GM10266 (cell line): Measurements from ENCODE around the gene KCTD2.

Source experiments
- DNase-seq: peaks from one replicate; pipeline ENCODE4 v3.0.0; 2012; ENCODE audit errors: extremely low spot score
- TF ChIP-seq, protein P1 (sequence below): IDR thresholded peaks from 2 replicates; pipeline ENCODE4 v1.5.1; 2012; ENCODE audit warnings: mild to moderate bottlenecking, low read depth; ENCODE audit not compliant: control insufficient read depth, insufficient read depth; ENCODE audit errors: missing control alignments

KCTD2 gene

DNA sequence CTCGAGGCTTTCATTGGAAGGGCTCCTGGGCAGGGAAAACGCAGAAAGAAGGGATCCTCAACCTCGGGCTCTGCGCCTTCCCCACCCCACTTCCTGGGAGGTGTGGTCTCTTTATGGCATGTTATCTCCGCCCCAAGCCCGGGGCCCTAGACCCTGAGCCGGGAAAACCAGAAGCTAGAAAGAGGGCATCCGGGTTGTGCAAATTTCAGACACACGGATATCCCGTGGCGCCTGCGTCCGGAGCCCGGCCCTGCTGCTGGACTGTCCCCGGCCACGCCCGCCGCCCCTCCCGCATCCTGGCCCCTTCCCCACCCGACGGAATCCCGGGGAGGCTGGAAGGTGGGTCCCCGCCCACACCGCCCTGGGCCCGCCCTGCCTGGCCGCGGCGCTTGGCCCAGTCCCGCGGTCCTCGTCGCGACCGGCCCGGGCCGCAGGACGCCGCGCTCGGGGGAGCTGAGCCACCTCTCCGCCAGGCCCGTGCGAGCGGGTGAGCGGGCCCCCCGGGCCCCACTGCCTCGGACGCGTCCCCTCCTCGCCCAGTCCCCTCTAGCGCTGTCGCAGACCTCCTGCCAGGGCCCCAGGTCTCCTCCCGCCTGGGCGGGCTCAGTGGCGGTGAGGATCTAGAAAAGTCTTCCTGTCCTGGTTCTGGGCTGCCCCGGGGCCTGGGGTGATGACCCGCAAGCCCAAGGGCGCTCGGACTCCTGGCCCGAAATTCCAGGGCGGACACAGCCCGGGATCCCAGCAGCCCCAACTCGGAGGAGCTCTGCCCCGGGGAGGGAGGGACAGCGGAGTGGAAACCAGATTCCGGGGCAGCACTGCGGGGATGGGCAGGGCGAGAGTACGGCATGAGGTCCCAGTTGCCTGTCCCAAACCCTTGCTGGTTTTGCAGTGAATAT, 40.8 kb downstream of the KCTD2 start, which contains the start of gene SLC16A5:
SLC16A5 (plus strand) TSS at position 397 of the 896 bp plus-strand sequence. CDS start 5,683 bp downstream, outside the sequence.
- peak; percentile 75 for DNase-seq
- TF ChIP-seq, protein P1, sequence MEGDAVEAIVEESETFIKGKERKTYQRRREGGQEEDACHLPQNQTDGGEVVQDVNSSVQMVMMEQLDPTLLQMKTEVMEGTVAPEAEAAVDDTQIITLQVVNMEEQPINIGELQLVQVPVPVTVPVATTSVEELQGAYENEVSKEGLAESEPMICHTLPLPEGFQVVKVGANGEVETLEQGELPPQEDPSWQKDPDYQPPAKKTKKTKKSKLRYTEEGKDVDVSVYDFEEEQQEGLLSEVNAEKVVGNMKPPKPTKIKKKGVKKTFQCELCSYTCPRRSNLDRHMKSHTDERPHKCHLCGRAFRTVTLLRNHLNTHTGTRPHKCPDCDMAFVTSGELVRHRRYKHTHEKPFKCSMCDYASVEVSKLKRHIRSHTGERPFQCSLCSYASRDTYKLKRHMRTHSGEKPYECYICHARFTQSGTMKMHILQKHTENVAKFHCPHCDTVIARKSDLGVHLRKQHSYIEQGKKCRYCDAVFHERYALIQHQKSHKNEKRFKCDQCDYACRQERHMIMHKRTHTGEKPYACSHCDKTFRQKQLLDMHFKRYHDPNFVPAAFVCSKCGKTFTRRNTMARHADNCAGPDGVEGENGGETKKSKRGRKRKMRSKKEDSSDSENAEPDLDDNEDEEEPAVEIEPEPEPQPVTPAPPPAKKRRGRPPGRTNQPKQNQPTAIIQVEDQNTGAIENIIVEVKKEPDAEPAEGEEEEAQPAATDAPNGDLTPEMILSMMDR: no peak

DNA sequence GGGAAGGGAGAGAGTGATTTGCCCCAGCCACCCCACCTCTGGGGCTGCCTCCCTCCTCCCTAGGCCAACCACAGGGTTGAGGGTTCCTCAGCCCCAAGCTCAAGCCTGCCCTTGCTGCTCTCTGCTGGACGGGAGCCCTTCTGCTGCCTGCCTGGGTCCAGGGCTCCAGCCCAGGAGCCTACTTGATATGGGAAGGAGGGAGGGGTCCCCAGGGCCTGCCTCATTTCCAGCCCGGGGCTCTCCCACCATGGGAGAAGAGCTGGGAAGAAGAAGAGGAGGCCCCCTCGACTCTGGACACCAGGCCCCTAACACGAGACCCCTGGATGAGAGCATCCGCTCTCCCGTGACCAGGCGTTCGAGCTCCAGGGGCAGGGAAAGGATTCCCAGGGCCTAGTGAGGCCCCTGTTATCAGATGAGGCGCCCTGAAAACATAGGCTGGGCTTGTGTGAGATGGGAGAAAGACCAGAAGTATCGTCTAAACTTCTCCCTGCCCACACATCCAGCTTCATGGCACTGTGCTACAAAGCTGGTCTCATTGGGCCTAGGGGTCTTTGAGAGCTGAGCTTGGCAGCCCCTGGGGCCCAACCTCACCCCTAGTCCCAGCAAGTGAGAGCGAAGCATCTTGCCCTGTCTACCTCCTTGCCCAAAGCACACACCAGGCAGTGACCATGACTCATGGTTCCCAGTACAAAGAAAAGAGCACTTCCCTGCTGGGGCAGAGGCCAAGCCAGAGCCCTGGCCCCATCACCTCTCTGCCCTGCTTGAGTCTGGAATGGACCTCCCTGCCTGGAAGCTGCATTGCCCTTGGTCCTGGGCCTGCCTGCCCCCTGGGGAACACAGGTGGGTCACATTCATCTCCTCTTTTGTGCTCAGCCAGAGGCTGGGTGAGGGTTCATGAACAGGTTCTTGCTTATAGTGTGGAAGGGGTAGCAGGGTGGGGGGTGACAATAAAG, 41.7 kb downstream of the KCTD2 start:
- DNase-seq: no peak
- TF ChIP-seq, protein P1: no peak

DNA sequence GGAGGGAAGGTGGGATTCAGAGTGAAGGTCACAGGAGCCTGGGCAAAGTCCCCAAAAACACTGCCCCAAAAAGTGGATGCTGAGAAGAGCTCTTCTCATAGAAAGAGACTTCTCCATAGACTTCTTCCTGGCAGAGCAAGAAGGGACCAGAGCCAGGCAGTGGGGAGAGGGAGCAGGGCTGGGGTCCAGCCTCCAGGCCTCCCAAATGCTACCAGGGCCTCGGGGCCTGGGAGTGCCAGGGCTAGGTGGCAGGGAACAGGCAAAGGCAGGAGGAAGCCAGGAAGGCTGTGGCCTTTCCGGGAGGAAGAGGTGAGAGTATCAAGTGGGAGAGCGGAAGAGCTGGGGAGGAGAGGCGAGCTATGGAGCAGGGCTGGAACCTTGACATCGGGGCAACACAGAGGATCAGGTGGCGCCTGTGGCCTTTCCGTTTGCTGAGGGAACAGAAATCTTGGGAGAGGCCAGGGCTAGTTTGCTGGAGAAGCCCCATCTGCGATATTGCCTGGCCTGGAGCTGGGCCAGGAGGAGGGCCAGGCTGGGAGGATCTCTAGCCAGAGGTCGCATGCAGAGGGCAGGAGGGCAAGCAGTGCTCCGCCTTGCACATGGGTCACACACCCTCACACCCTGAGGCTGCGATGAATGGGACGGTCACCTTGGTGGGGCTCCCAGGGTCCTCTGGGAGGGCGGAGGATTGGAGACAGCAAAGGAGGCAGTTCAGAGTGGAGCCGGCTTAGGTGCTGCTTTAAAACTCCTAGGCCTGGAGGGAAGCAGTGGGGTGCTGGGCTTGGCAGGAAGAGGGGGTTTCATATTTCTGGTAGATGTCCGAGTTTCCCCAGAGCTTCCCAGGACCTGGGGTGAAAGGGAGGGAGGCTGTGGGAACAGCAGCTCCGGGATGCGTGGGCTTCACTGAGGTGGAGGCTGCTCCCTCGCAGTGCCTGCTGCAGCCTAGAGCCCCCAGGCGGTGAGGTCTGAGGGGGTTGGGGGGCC, 44.1 kb downstream of the KCTD2 start:
- TF ChIP-seq, protein P1: no peak
- DNase-seq: no peak

DNA sequence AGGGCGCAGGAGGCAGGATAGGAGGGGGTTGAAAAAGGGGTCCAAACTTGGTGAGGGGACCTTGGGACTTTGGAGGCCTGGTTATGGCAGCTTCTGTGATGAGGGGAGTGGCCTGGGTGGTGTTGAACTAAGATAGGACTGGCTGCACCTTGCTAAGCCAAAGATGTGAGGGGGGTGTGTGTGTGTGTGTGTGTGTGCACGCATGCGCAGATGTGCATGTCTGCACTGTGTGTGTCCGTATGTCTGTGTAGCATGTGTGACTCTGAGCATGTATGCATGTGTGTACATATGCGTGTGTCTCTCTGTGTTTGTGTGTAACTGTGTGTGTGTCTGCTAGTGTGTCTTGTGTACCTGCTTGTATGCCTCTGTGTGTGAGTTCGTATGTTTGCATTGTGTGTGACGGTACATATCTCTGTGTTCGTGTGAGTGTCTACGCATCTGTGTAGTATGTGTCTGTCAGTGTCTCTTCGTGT, 44.9 kb downstream of the KCTD2 start:
- TF ChIP-seq, protein P1: no peak
- DNase-seq: no peak

DNA sequence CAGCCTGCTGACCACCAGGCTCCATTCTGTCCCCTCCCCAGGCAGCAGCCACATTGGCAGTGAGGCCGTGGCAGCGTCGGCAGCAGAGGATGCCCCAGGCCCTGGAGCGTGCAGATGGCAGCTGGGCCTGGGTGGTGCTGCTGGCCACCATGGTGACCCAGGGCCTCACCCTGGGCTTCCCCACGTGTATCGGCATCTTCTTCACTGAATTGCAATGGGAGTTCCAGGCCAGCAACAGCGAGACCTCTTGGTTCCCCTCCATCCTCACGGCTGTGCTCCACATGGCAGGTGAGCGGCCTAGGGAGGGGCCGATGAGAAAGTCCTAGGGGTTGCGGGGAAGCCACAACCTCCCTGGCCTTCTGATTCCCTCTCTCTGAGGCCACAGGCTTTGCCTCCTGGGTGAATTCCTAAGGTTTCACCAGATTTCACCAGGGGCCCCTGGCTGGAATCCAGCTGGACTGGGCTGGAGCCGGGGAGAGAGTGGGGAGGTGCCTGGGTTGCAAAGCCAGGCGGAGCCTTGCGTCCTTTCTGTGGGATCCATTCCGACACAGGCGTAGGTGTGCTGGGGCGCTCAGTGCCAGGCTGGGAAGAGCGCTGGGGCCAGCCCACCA, 46.6 kb downstream of the KCTD2 start:
- no peak for DNase-seq
- TF ChIP-seq, protein P1: no peak

DNA sequence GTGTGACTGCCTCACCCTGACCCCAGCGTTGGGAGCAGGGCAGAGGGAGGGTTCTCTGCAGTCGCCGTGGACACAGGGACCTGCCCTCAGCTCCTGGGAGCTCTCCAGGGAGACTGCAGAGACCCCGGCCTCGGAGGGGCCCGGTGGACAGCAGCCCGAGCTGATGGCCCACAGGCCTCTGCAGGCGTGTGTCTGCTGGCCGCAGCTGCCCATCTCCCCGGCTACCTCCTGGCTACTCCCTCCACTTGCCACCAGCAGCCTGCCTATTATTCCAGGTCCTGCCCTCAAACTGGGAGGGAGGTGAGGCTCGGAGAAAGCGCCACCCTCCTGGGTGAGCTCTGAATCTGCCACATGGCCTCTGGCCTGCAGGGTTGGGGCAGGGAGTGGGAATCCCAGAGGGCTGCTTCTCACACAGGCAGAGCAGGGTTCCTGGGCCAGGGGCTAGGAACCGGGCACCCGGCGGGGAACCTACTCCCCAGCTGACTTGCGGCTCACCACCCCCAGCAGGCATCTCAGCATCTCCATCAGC, 47.9 kb downstream of the KCTD2 start:
- TF ChIP-seq, protein P1: no peak
- no peak for DNase-seq
